Measurements from ENCODE around the gene GRM7.

Gene GRM7

DNA sequence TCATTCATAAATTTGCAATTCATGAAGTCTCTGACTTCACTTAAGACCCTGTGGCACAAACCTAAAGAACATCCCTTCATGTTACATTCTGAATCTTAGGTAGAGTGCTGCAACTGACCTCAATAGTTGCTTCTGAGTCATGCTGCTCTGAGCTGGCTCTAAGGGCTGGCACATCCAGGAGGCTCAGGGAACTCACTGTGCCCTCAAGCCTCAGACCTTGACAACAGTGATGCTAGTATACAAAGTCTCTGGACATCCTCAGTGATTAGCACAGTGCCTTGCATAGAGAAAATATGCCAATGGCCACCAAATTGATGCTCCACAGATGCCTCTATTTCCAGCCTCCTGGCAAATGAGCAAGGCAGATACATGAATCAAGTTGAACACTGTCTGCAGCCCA is 899.8 kb downstream of the GRM7 start:
- TF ChIP-seq, protein P1, sequence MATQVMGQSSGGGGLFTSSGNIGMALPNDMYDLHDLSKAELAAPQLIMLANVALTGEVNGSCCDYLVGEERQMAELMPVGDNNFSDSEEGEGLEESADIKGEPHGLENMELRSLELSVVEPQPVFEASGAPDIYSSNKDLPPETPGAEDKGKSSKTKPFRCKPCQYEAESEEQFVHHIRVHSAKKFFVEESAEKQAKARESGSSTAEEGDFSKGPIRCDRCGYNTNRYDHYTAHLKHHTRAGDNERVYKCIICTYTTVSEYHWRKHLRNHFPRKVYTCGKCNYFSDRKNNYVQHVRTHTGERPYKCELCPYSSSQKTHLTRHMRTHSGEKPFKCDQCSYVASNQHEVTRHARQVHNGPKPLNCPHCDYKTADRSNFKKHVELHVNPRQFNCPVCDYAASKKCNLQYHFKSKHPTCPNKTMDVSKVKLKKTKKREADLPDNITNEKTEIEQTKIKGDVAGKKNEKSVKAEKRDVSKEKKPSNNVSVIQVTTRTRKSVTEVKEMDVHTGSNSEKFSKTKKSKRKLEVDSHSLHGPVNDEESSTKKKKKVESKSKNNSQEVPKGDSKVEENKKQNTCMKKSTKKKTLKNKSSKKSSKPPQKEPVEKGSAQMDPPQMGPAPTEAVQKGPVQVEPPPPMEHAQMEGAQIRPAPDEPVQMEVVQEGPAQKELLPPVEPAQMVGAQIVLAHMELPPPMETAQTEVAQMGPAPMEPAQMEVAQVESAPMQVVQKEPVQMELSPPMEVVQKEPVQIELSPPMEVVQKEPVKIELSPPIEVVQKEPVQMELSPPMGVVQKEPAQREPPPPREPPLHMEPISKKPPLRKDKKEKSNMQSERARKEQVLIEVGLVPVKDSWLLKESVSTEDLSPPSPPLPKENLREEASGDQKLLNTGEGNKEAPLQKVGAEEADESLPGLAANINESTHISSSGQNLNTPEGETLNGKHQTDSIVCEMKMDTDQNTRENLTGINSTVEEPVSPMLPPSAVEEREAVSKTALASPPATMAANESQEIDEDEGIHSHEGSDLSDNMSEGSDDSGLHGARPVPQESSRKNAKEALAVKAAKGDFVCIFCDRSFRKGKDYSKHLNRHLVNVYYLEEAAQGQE (IDR thresholded peaks at IDR 0.05; ENCODE audit: insufficient read depth in 1 of 2, low read depth in 2 of 2, low read length in 2 of 2): no peak
- no peak for TF ChIP-seq POLR2AphosphoS5 (IDR thresholded peaks at IDR 0.05; ENCODE audit: low read depth, low read length)
- no peak for TF ChIP-seq TAF1 (IDR thresholded peaks at IDR 0.05; ENCODE audit: borderline replicate concordance, insufficient read depth, low read length)
- no peak for TF ChIP-seq SIN3A (IDR thresholded peaks at IDR 0.05; ENCODE audit: borderline replicate concordance, insufficient read depth, low read length)
- TF ChIP-seq FOXP2 (optimal IDR thresholded peaks at IDR 0.05; ENCODE audit: borderline replicate concordance, extremely low read depth, extremely low read length, insufficient read depth): no peak

DNA sequence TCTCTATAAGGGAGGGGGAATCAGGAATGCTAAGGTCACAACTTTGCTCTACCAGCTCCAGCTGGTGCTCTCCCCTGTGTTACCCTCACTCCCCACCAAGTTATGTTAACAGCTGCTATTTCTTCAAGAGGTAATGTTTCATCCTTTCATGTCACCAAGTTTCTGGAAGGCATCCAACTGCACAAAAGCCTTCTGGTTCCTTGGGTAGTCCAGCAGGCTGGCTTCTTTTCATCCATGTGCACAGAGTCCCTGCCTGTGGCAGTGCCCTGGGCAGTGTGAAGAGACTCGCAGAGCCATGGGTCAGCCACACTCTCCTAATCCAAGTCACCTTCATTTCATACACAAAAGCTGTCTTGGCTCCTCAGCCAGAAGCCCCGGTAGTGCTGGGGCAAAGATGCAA is 903.2 kb downstream of the GRM7 start:
- TF ChIP-seq SIN3A (IDR thresholded peaks at IDR 0.05; ENCODE audit: borderline replicate concordance, insufficient read depth, low read length) (no peak), POLR2AphosphoS5 (IDR thresholded peaks at IDR 0.05; ENCODE audit: low read depth, low read length) (no peak), TAF1 (IDR thresholded peaks at IDR 0.05; ENCODE audit: borderline replicate concordance, insufficient read depth, low read length) (no peak), FOXP2 (optimal IDR thresholded peaks at IDR 0.05; ENCODE audit: borderline replicate concordance, extremely low read depth, extremely low read length, insufficient read depth) (no peak)
- TF ChIP-seq, protein P1 (IDR thresholded peaks at IDR 0.05; ENCODE audit: insufficient read depth in 1 of 2, low read depth in 2 of 2, low read length in 2 of 2): no peak

DNA sequence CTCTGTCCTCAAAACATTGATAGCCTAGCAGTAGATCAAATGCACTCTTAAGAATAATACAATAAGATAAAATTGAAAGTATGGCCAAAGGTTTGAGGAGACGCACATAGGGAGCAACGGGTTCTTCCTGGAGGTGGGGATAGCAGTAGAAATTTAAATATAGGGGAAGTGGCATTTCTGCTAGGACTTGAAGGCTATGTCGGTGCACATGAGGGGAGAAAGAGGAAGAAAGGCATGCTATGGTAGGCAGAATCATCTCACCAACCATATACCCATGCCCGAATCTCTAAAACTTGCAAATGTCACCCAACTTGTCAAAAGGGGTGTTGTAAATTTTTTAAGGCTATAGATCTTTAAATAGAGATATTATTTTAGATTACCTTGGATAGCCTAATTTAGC is 905.6 kb downstream of the GRM7 start:
- TF ChIP-seq POLR2AphosphoS5 (IDR thresholded peaks at IDR 0.05; ENCODE audit: low read depth, low read length): no peak
- TF ChIP-seq TAF1 (IDR thresholded peaks at IDR 0.05; ENCODE audit: borderline replicate concordance, insufficient read depth, low read length): no peak
- no peak for TF ChIP-seq FOXP2 (optimal IDR thresholded peaks at IDR 0.05; ENCODE audit: borderline replicate concordance, extremely low read depth, extremely low read length, insufficient read depth)
- TF ChIP-seq, protein P1 (IDR thresholded peaks at IDR 0.05; ENCODE audit: insufficient read depth in 1 of 2, low read depth in 2 of 2, low read length in 2 of 2): no peak
- TF ChIP-seq SIN3A (IDR thresholded peaks at IDR 0.05; ENCODE audit: borderline replicate concordance, insufficient read depth, low read length): no peak

DNA sequence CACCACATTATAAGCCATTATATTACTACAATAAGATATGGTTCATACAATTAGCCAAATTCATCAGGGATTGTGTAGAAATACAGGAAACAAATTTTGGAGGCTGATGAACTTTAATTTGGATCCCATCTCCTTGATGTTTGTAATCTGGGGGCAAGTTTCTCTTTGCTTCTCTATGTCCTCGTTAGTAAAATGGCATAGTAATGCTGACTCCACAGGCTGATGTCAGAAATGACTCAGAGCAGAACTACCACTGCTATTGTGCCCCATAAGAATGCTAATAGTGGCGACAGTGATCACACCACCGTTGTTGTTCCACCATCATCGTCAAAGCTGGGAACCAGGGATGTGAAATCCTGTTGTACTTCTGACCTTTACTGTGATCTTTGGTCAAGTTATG is 918.4 kb downstream of the GRM7 start:
- TF ChIP-seq, protein P1 (IDR thresholded peaks at IDR 0.05; ENCODE audit: insufficient read depth in 1 of 2, low read depth in 2 of 2, low read length in 2 of 2): no peak
- TF ChIP-seq FOXP2 (optimal IDR thresholded peaks at IDR 0.05; ENCODE audit: borderline replicate concordance, extremely low read depth, extremely low read length, insufficient read depth) (no peak), TAF1 (IDR thresholded peaks at IDR 0.05; ENCODE audit: borderline replicate concordance, insufficient read depth, low read length) (no peak), SIN3A (IDR thresholded peaks at IDR 0.05; ENCODE audit: borderline replicate concordance, insufficient read depth, low read length) (no peak)

DNA sequence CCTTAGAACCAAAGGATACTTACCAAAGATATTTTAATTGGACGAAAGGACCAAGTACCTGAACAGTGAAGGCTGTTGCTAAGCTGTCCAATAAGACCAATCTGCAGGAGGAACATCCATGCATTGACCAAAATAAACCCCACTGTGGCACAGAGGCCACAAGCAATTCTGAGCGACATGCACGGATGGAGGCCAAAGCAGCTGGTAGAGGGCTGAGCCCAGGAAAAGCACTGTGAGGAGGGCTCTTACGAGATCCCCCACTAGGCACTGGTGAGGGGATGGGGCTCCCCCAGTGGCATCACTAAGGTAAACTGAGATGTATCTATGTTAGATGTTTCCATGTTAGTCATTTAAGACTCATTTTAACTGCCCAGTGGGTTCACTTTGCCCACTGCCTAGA is 920.5 kb downstream of the GRM7 start:
- TF ChIP-seq TAF1 (IDR thresholded peaks at IDR 0.05; ENCODE audit: borderline replicate concordance, insufficient read depth, low read length) (no peak), SIN3A (IDR thresholded peaks at IDR 0.05; ENCODE audit: borderline replicate concordance, insufficient read depth, low read length) (no peak), POLR2AphosphoS5 (IDR thresholded peaks at IDR 0.05; ENCODE audit: low read depth, low read length) (no peak), FOXP2 (optimal IDR thresholded peaks at IDR 0.05; ENCODE audit: borderline replicate concordance, extremely low read depth, extremely low read length, insufficient read depth) (no peak)
- TF ChIP-seq, protein P1 (IDR thresholded peaks at IDR 0.05; ENCODE audit: insufficient read depth in 1 of 2, low read depth in 2 of 2, low read length in 2 of 2): no peak

All from PFSK-1 (cell line).